ENCODE results near the gene SLC9A3.

Gene SLC9A3

DNA sequence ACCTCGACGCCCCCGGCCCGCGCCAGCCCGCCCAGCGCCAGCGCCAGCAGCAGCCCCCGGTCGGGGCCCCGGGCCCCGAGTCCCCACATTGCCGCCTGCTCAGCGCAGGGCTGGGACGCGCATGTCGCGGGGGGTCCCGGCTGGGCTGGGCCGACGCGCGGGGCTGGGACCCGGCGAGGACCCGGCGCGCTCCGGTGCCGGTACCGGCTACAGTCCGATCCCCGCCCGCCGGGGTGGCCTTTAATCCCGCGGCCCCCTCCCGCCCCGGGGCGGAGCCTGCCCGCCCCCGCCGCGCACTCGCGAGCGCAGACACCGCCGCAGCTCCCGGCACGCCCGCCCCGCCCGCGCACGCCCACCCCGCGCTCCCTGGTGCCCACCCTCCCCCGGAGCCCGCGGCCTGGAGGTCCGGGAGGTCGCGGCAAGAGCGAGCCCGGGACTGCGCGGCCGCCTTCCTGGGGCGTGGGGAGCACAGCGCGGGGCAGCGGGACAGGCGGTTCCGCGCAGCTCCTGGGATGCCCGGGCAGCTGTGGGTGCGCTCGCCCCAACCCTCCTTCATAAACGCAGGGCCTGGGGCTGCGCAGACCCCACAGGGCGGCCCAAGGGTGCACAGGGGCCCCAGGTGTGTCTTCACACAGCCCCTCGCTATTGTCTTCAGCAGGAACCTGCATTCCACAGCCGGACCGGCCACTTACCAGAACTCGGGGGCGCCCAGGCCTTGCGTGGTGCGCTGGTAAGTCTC lies at the start of gene SLC9A3:
Gene SLC9A3 (minus strand): TSS at position 216 of the 739 bp plus-strand sequence.
- no peak within 1 kb of the TSS for H3K27ac ChIP-seq
- TF ChIP-seq, protein P1, sequence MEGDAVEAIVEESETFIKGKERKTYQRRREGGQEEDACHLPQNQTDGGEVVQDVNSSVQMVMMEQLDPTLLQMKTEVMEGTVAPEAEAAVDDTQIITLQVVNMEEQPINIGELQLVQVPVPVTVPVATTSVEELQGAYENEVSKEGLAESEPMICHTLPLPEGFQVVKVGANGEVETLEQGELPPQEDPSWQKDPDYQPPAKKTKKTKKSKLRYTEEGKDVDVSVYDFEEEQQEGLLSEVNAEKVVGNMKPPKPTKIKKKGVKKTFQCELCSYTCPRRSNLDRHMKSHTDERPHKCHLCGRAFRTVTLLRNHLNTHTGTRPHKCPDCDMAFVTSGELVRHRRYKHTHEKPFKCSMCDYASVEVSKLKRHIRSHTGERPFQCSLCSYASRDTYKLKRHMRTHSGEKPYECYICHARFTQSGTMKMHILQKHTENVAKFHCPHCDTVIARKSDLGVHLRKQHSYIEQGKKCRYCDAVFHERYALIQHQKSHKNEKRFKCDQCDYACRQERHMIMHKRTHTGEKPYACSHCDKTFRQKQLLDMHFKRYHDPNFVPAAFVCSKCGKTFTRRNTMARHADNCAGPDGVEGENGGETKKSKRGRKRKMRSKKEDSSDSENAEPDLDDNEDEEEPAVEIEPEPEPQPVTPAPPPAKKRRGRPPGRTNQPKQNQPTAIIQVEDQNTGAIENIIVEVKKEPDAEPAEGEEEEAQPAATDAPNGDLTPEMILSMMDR (conservative IDR thresholded peaks at IDR 0.05), result no peak
- TF ChIP-seq ZFX (IDR thresholded peaks at IDR 0.05), result no peak

DNA sequence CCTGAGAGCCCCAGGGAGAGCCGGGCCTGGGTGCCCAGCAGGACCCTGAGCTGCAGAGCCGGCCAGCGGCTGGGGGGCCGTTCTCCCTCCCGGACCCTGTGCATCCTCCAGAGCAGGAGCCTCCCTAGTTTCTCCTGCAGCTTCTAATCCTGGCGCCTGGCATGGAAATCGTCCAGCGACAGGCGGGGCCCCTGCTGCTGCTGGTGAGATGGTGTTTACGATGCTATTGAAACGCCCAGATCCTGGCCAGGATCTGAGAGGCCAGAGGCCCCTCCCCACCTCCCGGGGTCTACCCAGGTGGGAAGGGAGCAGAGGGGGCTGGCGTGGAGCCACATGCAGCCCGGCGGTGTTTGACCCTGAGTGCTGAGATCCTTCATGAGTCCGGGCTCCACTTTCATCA lies 49.7 kb upstream of the SLC9A3 start:
- H3K27ac ChIP-seq, result no peak overlapping the region
- no peak for TF ChIP-seq ZFX (IDR thresholded peaks at IDR 0.05)
- TF ChIP-seq, protein P1 (conservative IDR thresholded peaks at IDR 0.05), result no peak

DNA sequence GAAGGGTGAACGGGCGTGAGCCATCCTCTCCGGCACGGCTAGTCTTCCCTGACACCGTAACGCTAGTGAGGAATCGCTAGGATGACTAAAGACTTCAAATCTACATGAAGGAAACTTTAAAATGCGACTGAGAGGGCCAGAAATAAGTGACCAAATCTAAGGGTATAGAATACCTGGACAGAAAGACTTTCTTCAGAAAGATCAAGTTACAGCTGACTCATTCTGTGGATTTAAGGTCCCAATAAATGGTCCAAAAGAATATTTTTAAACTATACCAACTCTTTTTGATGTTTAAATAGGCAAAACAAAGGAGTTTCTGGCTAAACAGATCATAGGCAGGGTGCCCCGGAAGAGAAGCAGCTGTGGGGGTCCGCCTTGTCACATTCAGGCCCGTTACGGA lies 49.0 kb upstream of the SLC9A3 start:
- no peak overlapping the region for H3K27ac ChIP-seq
- TF ChIP-seq, protein P1 (conservative IDR thresholded peaks at IDR 0.05), result no peak
- no peak for TF ChIP-seq ZFX (IDR thresholded peaks at IDR 0.05)

DNA sequence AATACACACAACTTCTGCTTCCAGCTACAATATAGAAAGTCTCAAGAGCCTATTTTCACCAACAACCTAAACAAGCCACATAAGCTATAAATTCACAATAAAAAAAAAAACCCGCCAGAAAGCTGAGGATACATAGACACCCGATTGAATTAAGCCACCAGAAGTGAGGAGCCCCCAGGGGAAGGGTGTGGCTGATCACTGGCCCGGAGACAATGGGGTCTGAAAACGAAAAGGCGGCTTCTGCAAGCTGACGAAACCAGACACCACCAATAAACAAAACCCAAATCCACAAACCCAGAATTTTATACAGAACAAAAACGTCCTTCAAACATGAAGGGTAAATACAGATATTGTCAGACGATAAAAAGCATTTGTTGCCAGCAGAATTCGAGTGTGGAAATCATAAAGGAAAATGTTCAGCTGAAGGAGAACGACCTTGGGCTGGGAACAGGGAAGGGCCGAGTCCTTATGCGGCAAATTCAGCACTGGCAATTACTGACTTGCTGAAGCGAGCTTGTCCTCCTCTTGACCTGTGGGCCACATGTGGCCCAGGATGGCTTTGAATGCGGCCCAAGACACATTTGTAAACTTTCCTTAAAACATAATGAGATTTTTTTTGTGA lies 48.3 kb upstream of the SLC9A3 start:
- H3K27ac ChIP-seq, result no peak overlapping the region
- TF ChIP-seq, protein P1 (conservative IDR thresholded peaks at IDR 0.05), result no peak
- TF ChIP-seq ZFX (IDR thresholded peaks at IDR 0.05), result no peak

DNA sequence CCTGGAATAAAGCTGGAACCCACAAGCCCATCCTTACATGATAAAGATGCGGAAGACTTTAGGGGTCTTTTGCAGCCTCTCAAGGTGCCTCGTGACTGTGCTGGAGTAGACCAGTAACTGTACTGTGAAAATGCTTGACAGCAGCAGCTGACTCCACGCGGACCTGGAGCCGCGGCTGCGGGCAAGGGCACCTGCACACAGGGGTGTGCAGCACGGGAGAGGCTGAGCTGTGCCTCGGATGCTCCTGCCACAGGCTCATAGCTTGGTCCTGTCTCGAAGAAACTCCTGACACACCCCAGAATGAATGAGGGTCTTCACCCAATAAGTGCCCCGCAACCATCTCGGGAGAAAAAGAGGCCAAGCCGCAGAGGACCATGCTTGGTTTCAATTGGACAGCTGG lies 47.5 kb upstream of the SLC9A3 start:
- no peak overlapping the region for H3K27ac ChIP-seq
- no peak for TF ChIP-seq ZFX (IDR thresholded peaks at IDR 0.05)
- TF ChIP-seq, protein P1 (conservative IDR thresholded peaks at IDR 0.05), result no peak

DNA sequence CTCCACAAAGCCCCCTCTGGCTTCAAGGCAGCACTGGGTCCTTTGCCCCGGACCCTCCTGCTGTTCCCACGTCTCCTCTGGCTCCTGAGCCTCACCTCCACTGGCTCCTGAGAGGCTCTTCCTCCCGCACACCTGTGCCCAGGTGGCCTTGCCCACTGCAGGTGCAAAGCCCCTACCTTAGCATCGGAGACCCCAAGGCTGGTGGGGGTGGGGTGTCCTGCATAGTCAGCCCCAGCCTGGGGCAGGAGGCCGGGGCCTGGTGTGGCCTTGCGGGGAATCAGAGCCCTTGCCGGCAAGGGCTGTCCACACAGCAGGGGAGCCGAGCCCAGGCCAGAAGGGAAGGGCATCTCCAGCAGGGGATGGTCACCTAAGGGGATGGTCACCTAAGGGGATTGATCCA lies 46.6 kb upstream of the SLC9A3 start:
- H3K27ac ChIP-seq, result no peak overlapping the region
- TF ChIP-seq, protein P1 (conservative IDR thresholded peaks at IDR 0.05), result no peak
- no peak for TF ChIP-seq ZFX (IDR thresholded peaks at IDR 0.05)

DNA sequence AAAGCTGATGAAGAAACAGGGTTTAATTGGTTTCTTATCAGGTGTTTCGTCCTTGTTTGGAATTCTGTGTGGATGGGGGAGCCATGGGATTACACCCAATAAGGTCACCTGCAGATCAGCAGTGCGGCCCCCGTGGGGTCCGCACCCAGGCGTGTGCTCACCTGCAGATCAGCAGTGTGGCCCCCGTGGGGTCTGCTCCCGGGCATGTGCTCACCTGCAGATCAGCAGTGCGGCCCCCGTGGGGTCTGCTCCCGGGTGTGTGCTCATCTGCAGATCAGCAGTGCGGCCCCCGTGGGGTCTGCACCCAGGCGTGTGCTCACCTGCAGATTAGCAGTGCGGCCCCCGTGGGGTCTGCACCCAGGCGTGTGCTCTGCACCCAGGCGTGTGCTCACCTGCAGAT lies 46.2 kb upstream of the SLC9A3 start:
- TF ChIP-seq ZFX (IDR thresholded peaks at IDR 0.05), result no peak
- TF ChIP-seq, protein P1 (conservative IDR thresholded peaks at IDR 0.05), result no peak
- no peak overlapping the region for H3K27ac ChIP-seq

Data from C4-2B (cell line).